HepG2 (cell line): ENCODE measurements around the gene SPTSSB. TPM values are rescaled to one million over a fixed set of nuclear protein-coding genes. Genes with fewer than 3 reads are reported as not detected.

Experiments used
- ATAC-seq: fragments of 200-7000 bp; cut with Tn5 transposase; 3 replicates; pipeline ENCODE4 v1.9.1; 2020; ENCODE audit warnings: mild to moderate bottlenecking, moderate library complexity
- BruUV-seq: library from RNA; stranded (reverse); fragments of 400-500 nt; replicated peaks from 2 replicates; lab custom pipeline; 2021; lab: Mats Ljungman, UMichigan
- CTCF ChIA-PET: fragments of 300-600 bp; formaldehyde crosslinking; extraction: SDS; loops from one replicate; lab custom pipeline; 2021; ENCODE audit warnings: low total read pairs, inconsistent platforms, low intra/inter-chr PET ratio; lab: Yijun Ruan, JAX
- POLR2A ChIA-PET: fragments of 350-600 bp; sonication (Branson Sonifier 250); formaldehyde crosslinking; loops from one replicate; lab custom pipeline; 2020; ENCODE audit warnings: antibody characterized with exemption, inconsistent platforms; lab: Yijun Ruan, JAX
- DNase-seq: peaks from one replicate; pipeline ENCODE4 v3.0.0-alpha.2; 2015; ENCODE audit warnings: low spot score
- FAIRE-seq: peaks from 3 replicates; lab custom pipeline; 2011; peaks lifted over from hg19 to GRCh38; lab: Jason Lieb, UNC
- H2AFZ ChIP-seq: one replicate; pipeline ENCODE4 v1.6.1; 2011; ENCODE audit warnings: low read length, inconsistent platforms
- H3K27ac ChIP-seq: fragments of 300-600 bp; 3 replicates; pipeline ENCODE4 v1.8.0; 2011; ENCODE audit warnings: mixed run types, mild to moderate bottlenecking, mixed read lengths, low read length, inconsistent platforms; ENCODE audit not compliant: insufficient read depth; ENCODE audit errors: extremely low read length
- H3K27me3 ChIP-seq, 2 experiments: fragments of 200-600 bp in 1 of 2; 2 replicates in 1 of 2; 3 replicates in 1 of 2; pipeline versions ENCODE4 v1.6.0 to v1.8.0; 2011; ENCODE audit warnings: low read length in 2 of 2, mild to moderate bottlenecking in 2 of 2, moderate library complexity in 2 of 2, inconsistent platforms in 1 of 2; ENCODE audit not compliant: insufficient read depth in 2 of 2, control insufficient read depth in 1 of 2
- H3K36me3 ChIP-seq, 2 experiments: fragments of 200-600 bp in 1 of 2; replicated peaks in 1 of 2; 2 replicates in 1 of 2; 3 replicates in 1 of 2; pipeline versions ENCODE4 v1.5.1 to v1.8.0; 2011; ENCODE audit warnings: low read length in 2 of 2, inconsistent platforms in 1 of 2; ENCODE audit not compliant: insufficient read depth in 2 of 2, control insufficient read depth in 1 of 2
- H3K4me1 ChIP-seq: 2 replicates; pipeline ENCODE4 v1.5.1; 2012; ENCODE audit warnings: low read length, inconsistent platforms; ENCODE audit not compliant: insufficient read depth
- H3K4me2 ChIP-seq: 2 replicates; pipeline ENCODE4 v1.6.0; 2011; ENCODE audit warnings: low read depth, low read length, inconsistent platforms
- H3K4me3 ChIP-seq, 3 experiments: fragments of 200-600 bp in 1 of 3; sonication (generic), shearing (Covaris generic) in 1 of 3; replicated peaks in 1 of 3; 2 replicates each; pipeline ENCODE4 v1.5.1; 2011 to 2016; ENCODE audit warnings: low read length in 3 of 3, inconsistent platforms in 2 of 3, low read depth in 2 of 3, mild to moderate bottlenecking in 2 of 3, control low read depth in 1 of 3, mixed read lengths in 1 of 3; ENCODE audit not compliant: insufficient read depth in 1 of 3
- H3K79me2 ChIP-seq: one replicate; pipeline ENCODE4 v1.6.1; 2011; ENCODE audit warnings: low read length, inconsistent platforms; ENCODE audit not compliant: insufficient read depth
- H3K9ac ChIP-seq: 2 replicates; pipeline ENCODE4 v1.6.0; 2011; ENCODE audit warnings: mild to moderate bottlenecking, low read depth, low read length, inconsistent platforms; ENCODE audit not compliant: insufficient read depth
- H3K9me3 ChIP-seq: 2 replicates; pipeline ENCODE4 v1.5.1; 2012; ENCODE audit warnings: mild to moderate bottlenecking, low read length
- H4K20me1 ChIP-seq: 2 replicates; pipeline ENCODE4 v1.6.0; 2011; ENCODE audit warnings: inconsistent platforms, mild to moderate bottlenecking, low read length, moderate library complexity; ENCODE audit not compliant: insufficient read depth
- ATF7-NPFF ChIP-seq: sonication (generic); formaldehyde crosslinking; IDR thresholded peaks from 2 replicates; pipeline ENCODE4 v1.8.1; 2023; ENCODE audit warnings: mild to moderate bottlenecking, low read depth, missing genetic modification reagents, moderate library complexity
- EHMT2 ChIP-seq: fragments of 200-600 bp; sonication (generic); IDR thresholded peaks from 2 replicates; pipeline ENCODE4 v1.7.0; 2017; ENCODE audit warnings: antibody characterized with exemption, low read depth, low read length, borderline replicate concordance
- JDP2 ChIP-seq: sonication (generic); formaldehyde crosslinking; IDR thresholded peaks from 2 replicates; pipeline ENCODE4 v1.8.1; 2022; ENCODE audit warnings: missing genetic modification reagents, borderline replicate concordance
- SP1 ChIP-seq, 2 experiments: fragments of 450-650 bp in 1 of 2; sonication (generic) in 1 of 2; formaldehyde crosslinking in 1 of 2; IDR thresholded peaks; 2 replicates each; pipeline versions ENCODE4 v1.4.0 to v1.6.1; 2016 to 2020; ENCODE audit warnings: missing genetic modification reagents in 1 of 2
- ZBTB38 ChIP-seq: sonication (generic); formaldehyde crosslinking; IDR thresholded peaks from 2 replicates; pipeline ENCODE4 v1.5.1; 2020; ENCODE audit warnings: mild to moderate bottlenecking, missing genetic modification reagents
- ZNF550 ChIP-seq: sonication (generic); formaldehyde crosslinking; IDR thresholded peaks from 2 replicates; pipeline ENCODE4 v1.4.0; 2020; ENCODE audit warnings: mild to moderate bottlenecking, missing genetic modification reagents, borderline replicate concordance
- ZNF552 ChIP-seq: sonication (generic); formaldehyde crosslinking; IDR thresholded peaks from 2 replicates; pipeline ENCODE4 v1.9.0; 2022; ENCODE audit warnings: missing genetic modification reagents, mild to moderate bottlenecking, borderline replicate concordance
- ZNF816 ChIP-seq: sonication (generic); formaldehyde crosslinking; IDR thresholded peaks from 2 replicates; pipeline ENCODE4 v1.8.0; 2022; ENCODE audit warnings: missing genetic modification reagents, mild to moderate bottlenecking, borderline replicate concordance
- WGBS: methylation state at CpG from one replicate; pipeline ENCODE4 v1.1.6; 2017; ENCODE audit warnings: low lambda C conversion rate; 5-methylcytosine and 5-hydroxymethylcytosine counted together
- in situ Hi-C: cut with HindIII; loops from 2 replicates; pipeline ENCODE4 v1.10.0; 2017; ENCODE audit warnings: low pct_unique_long_range_greater_than_20kb; ENCODE audit not compliant: extremely low pct_ligation_motif_present
- intact Hi-C: fragments of 100-400 bp; cut with micrococcal nuclease; formaldehyde crosslinking; loops from one replicate; pipeline ENCODE4 v1.10.0; 2022; ENCODE audit not compliant: unreplicated experiment
- polyA plus RNA-seq, 8 experiments: library from polyadenylated mRNA; depleted of rRNA in 3 of 8; stranded (reverse) in 7 of 8; unstranded in 1 of 8; fragments of >200 nt; fragmentation: Illumina TruSeq in 4 of 8; extraction: Trizol in 4 of 8; gene quantifications; 2 replicates each; pipeline versions ENCODE4 v1.2.1 to v1.2.3, GENCODE V29; 2011 to 2016; ENCODE audit warnings: low read depth in 4 of 8, missing spikeins in 1 of 8, mixed read lengths in 1 of 8; ENCODE audit not compliant: insufficient read depth in 1 of 8
- total RNA-seq, 5 experiments: library from RNA; depleted of rRNA; stranded (reverse); fragments of >200 nt; fragmentation: Illumina TruSeq; extraction: Trizol; gene quantifications; 2 replicates each; pipeline ENCODE4 v1.2.3, GENCODE V29; 2016; ENCODE audit warnings: low read depth in 1 of 5
- TF ChIP-seq, protein P1 (sequence below): sonication (generic); formaldehyde crosslinking; IDR thresholded peaks from 2 replicates; pipeline ENCODE4 v1.5.0; 2020; ENCODE audit warnings: missing genetic modification reagents
- TF ChIP-seq, protein P2 (sequence below): sonication (generic); formaldehyde crosslinking; IDR thresholded peaks from 2 replicates; pipeline ENCODE4 v1.5.0; 2020; ENCODE audit warnings: mild to moderate bottlenecking, missing genetic modification reagents, borderline replicate concordance
- TF ChIP-seq, protein P3 (sequence below): sonication (generic); formaldehyde crosslinking; IDR thresholded peaks from 2 replicates; pipeline ENCODE4 v1.5.0; 2020; ENCODE audit warnings: mild to moderate bottlenecking, missing genetic modification reagents

The SPTSSB gene
- total and polyA plus RNA-seq, 2 of the 13 experiments (the other 11 are each of a cell fraction or from before 2014, with no cell fraction given), result 0.51 to 2.4 TPM

DNA sequence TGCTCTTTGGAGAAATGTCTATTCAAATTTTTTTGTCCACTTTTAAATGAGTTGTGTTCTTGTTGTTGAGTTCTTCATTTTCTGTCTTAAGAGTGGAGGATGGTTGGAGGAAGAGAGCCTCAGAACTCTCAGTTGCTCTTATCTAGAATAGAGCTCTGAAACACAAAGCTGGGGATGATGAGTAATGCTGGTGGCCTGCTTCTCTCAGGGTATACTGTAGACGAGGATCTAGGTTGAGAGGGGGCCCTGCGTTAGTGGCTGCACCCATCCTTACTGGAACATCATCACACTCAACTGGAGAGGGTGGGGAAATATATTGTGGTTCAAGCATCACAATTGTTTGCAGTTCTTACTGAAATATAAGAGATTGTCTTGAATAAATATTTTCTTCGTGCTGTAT lies 1.8 kb downstream of the SPTSSB start (continued):
- TF ChIP-seq, protein P1, sequence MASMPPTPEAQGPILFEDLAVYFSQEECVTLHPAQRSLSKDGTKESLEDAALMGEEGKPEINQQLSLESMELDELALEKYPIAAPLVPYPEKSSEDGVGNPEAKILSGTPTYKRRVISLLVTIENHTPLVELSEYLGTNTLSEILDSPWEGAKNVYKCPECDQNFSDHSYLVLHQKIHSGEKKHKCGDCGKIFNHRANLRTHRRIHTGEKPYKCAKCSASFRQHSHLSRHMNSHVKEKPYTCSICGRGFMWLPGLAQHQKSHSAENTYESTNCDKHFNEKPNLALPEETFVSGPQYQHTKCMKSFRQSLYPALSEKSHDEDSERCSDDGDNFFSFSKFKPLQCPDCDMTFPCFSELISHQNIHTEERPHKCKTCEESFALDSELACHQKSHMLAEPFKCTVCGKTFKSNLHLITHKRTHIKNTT (CRISPR knock-in tag), result no peak
- TF ChIP-seq SP1 (IDR thresholded peaks at IDR 0.05) (no peak), SP1 (CRISPR knock-in tag; IDR thresholded peaks at IDR 0.05) (no peak), JDP2 (no peak), ZNF816 (CRISPR knock-in tag) (no peak)

DNA sequence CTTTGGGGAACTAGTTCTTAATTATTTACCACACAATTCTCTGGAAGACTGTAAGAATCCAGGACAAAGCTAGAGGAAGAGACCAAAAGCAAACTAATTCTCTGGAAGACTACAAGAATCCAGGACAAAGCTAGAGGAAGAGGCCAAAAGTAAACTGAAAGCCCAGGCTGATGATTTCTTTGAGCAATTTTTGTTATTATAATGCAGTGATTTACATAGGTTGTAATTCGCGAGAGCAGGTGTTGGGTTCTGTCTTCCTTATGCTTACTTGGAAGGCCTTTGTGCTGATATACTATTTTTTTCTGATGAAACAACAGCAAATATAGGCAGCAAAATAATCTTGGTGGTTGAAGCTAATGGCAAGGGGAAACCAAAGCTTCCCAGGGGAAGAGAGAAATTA lies 5.2 kb downstream of the SPTSSB start:
- POLR2A ChIA-PET, result no interaction called here
- no peak for TF ChIP-seq ZNF550 (CRISPR knock-in tag)
- TF ChIP-seq, protein P2, sequence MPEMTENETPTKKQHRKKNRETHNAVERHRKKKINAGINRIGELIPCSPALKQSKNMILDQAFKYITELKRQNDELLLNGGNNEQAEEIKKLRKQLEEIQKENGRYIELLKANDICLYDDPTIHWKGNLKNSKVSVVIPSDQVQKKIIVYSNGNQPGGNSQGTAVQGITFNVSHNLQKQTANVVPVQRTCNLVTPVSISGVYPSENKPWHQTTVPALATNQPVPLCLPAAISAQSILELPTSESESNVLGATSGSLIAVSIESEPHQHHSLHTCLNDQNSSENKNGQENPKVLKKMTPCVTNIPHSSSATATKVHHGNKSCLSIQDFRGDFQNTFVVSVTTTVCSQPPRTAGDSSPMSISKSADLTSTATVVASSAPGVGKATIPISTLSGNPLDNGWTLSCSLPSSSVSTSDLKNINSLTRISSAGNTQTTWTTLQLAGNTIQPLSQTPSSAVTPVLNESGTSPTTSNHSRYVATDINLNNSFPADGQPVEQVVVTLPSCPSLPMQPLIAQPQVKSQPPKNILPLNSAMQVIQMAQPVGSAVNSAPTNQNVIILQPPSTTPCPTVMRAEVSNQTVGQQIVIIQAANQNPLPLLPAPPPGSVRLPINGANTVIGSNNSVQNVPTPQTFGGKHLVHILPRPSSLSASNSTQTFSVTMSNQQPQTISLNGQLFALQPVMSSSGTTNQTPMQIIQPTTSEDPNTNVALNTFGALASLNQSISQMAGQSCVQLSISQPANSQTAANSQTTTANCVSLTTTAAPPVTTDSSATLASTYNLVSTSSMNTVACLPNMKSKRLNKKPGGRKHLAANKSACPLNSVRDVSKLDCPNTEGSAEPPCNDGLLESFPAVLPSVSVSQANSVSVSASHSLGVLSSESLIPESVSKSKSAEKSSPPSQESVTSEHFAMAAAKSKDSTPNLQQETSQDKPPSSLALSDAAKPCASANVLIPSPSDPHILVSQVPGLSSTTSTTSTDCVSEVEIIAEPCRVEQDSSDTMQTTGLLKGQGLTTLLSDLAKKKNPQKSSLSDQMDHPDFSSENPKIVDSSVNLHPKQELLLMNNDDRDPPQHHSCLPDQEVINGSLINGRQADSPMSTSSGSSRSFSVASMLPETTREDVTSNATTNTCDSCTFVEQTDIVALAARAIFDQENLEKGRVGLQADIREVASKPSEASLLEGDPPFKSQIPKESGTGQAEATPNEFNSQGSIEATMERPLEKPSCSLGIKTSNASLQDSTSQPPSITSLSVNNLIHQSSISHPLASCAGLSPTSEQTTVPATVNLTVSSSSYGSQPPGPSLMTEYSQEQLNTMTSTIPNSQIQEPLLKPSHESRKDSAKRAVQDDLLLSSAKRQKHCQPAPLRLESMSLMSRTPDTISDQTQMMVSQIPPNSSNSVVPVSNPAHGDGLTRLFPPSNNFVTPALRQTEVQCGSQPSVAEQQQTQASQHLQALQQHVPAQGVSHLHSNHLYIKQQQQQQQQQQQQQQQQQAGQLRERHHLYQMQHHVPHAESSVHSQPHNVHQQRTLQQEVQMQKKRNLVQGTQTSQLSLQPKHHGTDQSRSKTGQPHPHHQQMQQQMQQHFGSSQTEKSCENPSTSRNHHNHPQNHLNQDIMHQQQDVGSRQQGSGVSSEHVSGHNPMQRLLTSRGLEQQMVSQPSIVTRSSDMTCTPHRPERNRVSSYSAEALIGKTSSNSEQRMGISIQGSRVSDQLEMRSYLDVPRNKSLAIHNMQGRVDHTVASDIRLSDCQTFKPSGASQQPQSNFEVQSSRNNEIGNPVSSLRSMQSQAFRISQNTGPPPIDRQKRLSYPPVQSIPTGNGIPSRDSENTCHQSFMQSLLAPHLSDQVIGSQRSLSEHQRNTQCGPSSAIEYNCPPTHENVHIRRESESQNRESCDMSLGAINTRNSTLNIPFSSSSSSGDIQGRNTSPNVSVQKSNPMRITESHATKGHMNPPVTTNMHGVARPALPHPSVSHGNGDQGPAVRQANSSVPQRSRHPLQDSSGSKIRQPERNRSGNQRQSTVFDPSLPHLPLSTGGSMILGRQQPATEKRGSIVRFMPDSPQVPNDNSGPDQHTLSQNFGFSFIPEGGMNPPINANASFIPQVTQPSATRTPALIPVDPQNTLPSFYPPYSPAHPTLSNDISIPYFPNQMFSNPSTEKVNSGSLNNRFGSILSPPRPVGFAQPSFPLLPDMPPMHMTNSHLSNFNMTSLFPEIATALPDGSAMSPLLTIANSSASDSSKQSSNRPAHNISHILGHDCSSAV, result no peak
- no peak for TF ChIP-seq ZBTB38 (CRISPR knock-in tag)
- TF ChIP-seq EHMT2, result no peak
- TF ChIP-seq ATF7-NPFF (CRISPR knock-in tag), result no peak
- no peak for TF ChIP-seq ZNF552 (CRISPR knock-in tag)
- TF ChIP-seq, protein P3, sequence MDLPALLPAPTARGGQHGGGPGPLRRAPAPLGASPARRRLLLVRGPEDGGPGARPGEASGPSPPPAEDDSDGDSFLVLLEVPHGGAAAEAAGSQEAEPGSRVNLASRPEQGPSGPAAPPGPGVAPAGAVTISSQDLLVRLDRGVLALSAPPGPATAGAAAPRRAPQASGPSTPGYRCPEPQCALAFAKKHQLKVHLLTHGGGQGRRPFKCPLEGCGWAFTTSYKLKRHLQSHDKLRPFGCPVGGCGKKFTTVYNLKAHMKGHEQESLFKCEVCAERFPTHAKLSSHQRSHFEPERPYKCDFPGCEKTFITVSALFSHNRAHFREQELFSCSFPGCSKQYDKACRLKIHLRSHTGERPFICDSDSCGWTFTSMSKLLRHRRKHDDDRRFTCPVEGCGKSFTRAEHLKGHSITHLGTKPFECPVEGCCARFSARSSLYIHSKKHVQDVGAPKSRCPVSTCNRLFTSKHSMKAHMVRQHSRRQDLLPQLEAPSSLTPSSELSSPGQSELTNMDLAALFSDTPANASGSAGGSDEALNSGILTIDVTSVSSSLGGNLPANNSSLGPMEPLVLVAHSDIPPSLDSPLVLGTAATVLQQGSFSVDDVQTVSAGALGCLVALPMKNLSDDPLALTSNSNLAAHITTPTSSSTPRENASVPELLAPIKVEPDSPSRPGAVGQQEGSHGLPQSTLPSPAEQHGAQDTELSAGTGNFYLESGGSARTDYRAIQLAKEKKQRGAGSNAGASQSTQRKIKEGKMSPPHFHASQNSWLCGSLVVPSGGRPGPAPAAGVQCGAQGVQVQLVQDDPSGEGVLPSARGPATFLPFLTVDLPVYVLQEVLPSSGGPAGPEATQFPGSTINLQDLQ, result no peak

More for the DNA sequence above, 5.2 kb downstream of the SPTSSB start:
- CTCF ChIA-PET, result no interaction called here
- no peak for ATAC-seq
- DNase-seq, result no peak
- H3K27ac ChIP-seq, result no peak overlapping the region
- no peak overlapping the region for H3K4me2 ChIP-seq
- intact Hi-C loops, result no loop called here
- H3K79me2 ChIP-seq, result no peaks in the 10 kb centered on the region
- 91% methylated on average over 2 of the region's 2 CpGs for WGBS
- H3K4me1 ChIP-seq, result peaks cover 1% of the 10 kb centered on the region; the same call in 1 of the 2 replicates
- H3K27me3 ChIP-seq, result peaks cover 0 to 15% of the 10 kb centered on the region in 2 experiments; a peak in 1 of 5 replicates
- H3K36me3 ChIP-seq, result no peaks in the 10 kb centered on the region
- H3K9me3 ChIP-seq, result no peaks in the 10 kb centered on the region
- no peak overlapping the region for H2AFZ ChIP-seq
- no peak overlapping the region for H3K9ac ChIP-seq
- BruUV-seq, result no TSS peak
- no peak overlapping the region for H3K4me3 ChIP-seq
- no peak for FAIRE-seq
- no peaks in the 10 kb centered on the region for H4K20me1 ChIP-seq
- in situ Hi-C loops, result no loop called here
